Cardiac fibroblast (primary cell): Measurements from ENCODE around the gene SSH2.

Source experiments
- DNase-seq, 2 donors: peaks; one replicate each; pipeline versions ENCODE4 v3.0.0 to v3.0.0-alpha.2; 2010; ENCODE audit warnings: low read depth in 2 of 2
- H3K4me3 ChIP-seq, 2 donors: replicated peaks in 1 of 2; 1 replicate in 1 of 2; 2 replicates in 1 of 2; pipeline ENCODE4 v1.5.1; 2011; ENCODE audit warnings: low read depth in 2 of 2, low read length in 2 of 2, mild to moderate bottlenecking in 2 of 2, moderate library complexity in 1 of 2
- CTCF ChIP-seq: IDR thresholded peaks from one replicate; pipeline ENCODE4 v1.5.1; 2011; ENCODE audit warnings: low read depth, mild to moderate bottlenecking, low read length, inconsistent platforms

SSH2 gene

GRCh38 chr17:29776026-29776425 lies 154.0 kb downstream of the SSH2 start:
- H3K4me3 ChIP-seq, result no peak overlapping the region
- DNase-seq, result no peak
- TF ChIP-seq CTCF, result no peak

GRCh38 chr17:29772981-29773380 lies 157.0 kb downstream of the SSH2 start:
- TF ChIP-seq CTCF, result no peak
- DNase-seq, result no peak
- H3K4me3 ChIP-seq, result no peak overlapping the region

GRCh38 chr17:29771546-29771945 lies 158.5 kb downstream of the SSH2 start:
- TF ChIP-seq CTCF, result no peak
- no peak overlapping the region for H3K4me3 ChIP-seq
- DNase-seq, result no peak

GRCh38 chr17:29769225-29769624 lies 160.8 kb downstream of the SSH2 start:
- H3K4me3 ChIP-seq, result no peak overlapping the region
- TF ChIP-seq CTCF, result no peak
- DNase-seq, result no peak

GRCh38 chr17:29766796-29767327 lies 163.2 kb downstream of the SSH2 start:
- no peak for TF ChIP-seq CTCF
- DNase-seq, result no peak
- H3K4me3 ChIP-seq, result no peak overlapping the region

- DNase-seq, result no peak
- H3K4me3 ChIP-seq, result no peak overlapping the region
Measured at GRCh38 chr17:29764748-29765147, 165.3 kb downstream of the SSH2 start.

More at GRCh38 chr17:29764748-29765147, 165.3 kb downstream of the SSH2 start:
- TF ChIP-seq CTCF, result no peak
